C4-2B (cell line): ENCODE measurements around the gene ZNF627.

Experiments used
- ZFX ChIP-seq: fragments of 450-650 bp; IDR thresholded peaks from 2 replicates; pipeline ENCODE4 v1.6.1; 2017
- TF ChIP-seq, protein P1 (sequence below): fragments of 450-650 bp; conservative IDR thresholded peaks from 2 replicates; pipeline ENCODE4 v1.5.1; 2017; ENCODE audit warnings: mild to moderate bottlenecking

DNA sequence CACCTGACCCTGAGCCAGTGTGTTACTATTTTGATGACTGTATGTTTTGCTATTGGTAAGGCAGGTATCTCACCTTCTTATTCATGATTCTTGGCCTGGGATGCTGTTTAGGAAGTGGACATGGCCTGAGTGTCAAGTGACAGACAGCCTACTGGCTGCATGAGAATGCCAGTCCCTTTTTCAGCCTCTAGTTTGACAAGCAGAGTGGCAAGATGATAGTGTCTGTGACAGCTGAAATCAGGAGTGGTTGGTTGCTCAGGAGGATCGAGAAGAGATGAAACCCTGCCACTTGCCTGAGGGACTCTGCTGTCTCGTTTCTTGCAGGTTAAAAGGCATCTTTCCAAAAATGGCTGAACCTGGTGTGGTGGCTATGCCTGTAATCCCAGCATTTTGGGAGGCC is 31.1 kb upstream of the ZNF627 start:
- TF ChIP-seq, protein P1, sequence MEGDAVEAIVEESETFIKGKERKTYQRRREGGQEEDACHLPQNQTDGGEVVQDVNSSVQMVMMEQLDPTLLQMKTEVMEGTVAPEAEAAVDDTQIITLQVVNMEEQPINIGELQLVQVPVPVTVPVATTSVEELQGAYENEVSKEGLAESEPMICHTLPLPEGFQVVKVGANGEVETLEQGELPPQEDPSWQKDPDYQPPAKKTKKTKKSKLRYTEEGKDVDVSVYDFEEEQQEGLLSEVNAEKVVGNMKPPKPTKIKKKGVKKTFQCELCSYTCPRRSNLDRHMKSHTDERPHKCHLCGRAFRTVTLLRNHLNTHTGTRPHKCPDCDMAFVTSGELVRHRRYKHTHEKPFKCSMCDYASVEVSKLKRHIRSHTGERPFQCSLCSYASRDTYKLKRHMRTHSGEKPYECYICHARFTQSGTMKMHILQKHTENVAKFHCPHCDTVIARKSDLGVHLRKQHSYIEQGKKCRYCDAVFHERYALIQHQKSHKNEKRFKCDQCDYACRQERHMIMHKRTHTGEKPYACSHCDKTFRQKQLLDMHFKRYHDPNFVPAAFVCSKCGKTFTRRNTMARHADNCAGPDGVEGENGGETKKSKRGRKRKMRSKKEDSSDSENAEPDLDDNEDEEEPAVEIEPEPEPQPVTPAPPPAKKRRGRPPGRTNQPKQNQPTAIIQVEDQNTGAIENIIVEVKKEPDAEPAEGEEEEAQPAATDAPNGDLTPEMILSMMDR = no peak
- no peak for TF ChIP-seq ZFX
